ENCODE measurements around the gene RHOD.

RHOD gene

GRCh38 chr11:67032830-67033551, 23.7 kb upstream of the RHOD start:
- DNase-seq, result no peak

- DNase-seq, result no peak
Measured at GRCh38 chr11:67033661-67034166, 22.9 kb upstream of the RHOD start.

GRCh38 chr11:67034350-67034749, 22.3 kb upstream of the RHOD start:
- no peak for DNase-seq

- no peak for DNase-seq
Measured at GRCh38 chr11:67040147-67040546, 16.5 kb upstream of the RHOD start.

- no peak for DNase-seq
Measured at GRCh38 chr11:67041602-67042001, 15.0 kb upstream of the RHOD start.

GRCh38 chr11:67043572-67044349, 12.9 kb upstream of the RHOD start:
- DNase-seq, result no peak

- DNase-seq, result no peak
Measured at GRCh38 chr11:67044496-67044895, 12.2 kb upstream of the RHOD start.

GRCh38 chr11:67045314-67045713, 11.3 kb upstream of the RHOD start:
- no peak for DNase-seq

- no peak for DNase-seq
Measured at GRCh38 chr11:67048515-67049130, 8.0 kb upstream of the RHOD start.

- DNase-seq, result no peak
Measured at GRCh38 chr11:67050139-67050538, 6.5 kb upstream of the RHOD start.

- no peak for DNase-seq
Measured at GRCh38 chr11:67051180-67051893, 5.3 kb upstream of the RHOD start.

GRCh38 chr11:67051945-67052488, 4.6 kb upstream of the RHOD start:
- no peak for DNase-seq

- no peak for DNase-seq
Measured at GRCh38 chr11:67052891-67053290, 3.8 kb upstream of the RHOD start.

- DNase-seq, result no peak
Measured at GRCh38 chr11:67053896-67054329, 2.7 kb upstream of the RHOD start.

- DNase-seq, result no peak
Measured at GRCh38 chr11:67054346-67054835, 2.3 kb upstream of the RHOD start.

- no peak for DNase-seq
Measured at GRCh38 chr11:67054836-67055523, 1.7 kb upstream of the RHOD start.

- no peak for DNase-seq
Measured at GRCh38 chr11:67055812-67056211, 835 bp upstream of the RHOD start.

GRCh38 chr11:67057205-67057672, 592 bp downstream of the RHOD start:
- no peak for DNase-seq

- no peak for DNase-seq
Measured at GRCh38 chr11:67058506-67058905, 1.9 kb downstream of the RHOD start.

GRCh38 chr11:67059671-67060070, 3.0 kb downstream of the RHOD start:
- no peak for DNase-seq

- DNase-seq, result no peak
Measured at GRCh38 chr11:67060111-67060522, 3.5 kb downstream of the RHOD start.

Data from central memory CD4-positive, alpha-beta T cell (primary cell).